ENCODE data around the gene UBE3A. TPM values are rescaled to one million over a fixed set of nuclear protein-coding genes. Genes with fewer than 3 reads are reported as not detected.

The UBE3A gene
- total RNA-seq, 1 experiment from 2014 or later: 102 TPM

DNA sequence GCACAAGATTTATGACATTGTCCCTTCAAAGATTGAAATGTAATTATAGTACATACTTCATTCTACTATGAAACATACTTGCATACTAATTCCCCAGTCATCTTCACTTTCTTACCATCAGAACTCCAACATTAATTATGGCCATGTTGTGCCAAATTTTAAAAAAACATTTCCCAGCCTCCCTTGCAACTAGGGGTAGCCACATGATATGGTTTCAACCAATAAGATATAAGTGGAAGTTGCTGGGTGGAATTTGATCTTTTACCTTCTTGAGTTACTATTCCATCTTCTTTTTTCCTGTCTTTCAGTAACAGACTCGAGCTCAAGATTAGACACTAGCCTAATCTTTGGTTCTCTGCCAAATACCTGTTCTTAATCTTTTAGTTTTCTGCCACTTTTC is 25.6 kb upstream of the UBE3A start:
- Histone ChIP-seq H3K27ac (ENCODE audit: low read length) (no peak overlapping the region), H3K4me1 (ENCODE audit: control insufficient read depth, insufficient read depth, low read length) (no peaks in the 10 kb centered on the region), H3K36me3 (ENCODE audit: control insufficient read depth, insufficient read depth, low read length) (no peaks in the 10 kb centered on the region), H3K4me3 (ENCODE audit: low read depth in 2 of 2, low read length in 2 of 2) (no peak overlapping the region), H3K27me3 (ENCODE audit: control insufficient read depth, insufficient read depth, low read length) (no peaks in the 10 kb centered on the region), H3K9me3 (ENCODE audit: control insufficient read depth, insufficient read depth, low read depth, low read length) (no peaks in the 10 kb centered on the region)
- POLR2A ChIA-PET: no interaction called here
- intact Hi-C loops (cut with micrococcal nuclease; ENCODE audit: unreplicated experiment): loop anchor here (10.0 kb wide), 1 partner anchor 60 kb away; no protein-coding TSS in a partner anchor
- in situ Hi-C loops (cut with HindIII; ENCODE audit: low pct_unique_long_range_greater_than_20kb, low sequenced_read_pairs): no loop called here
- TF ChIP-seq SIN3A (IDR thresholded peaks at IDR 0.05; ENCODE audit: borderline replicate concordance, insufficient read depth, low read depth, low read length) (no peak), REST (IDR thresholded peaks at IDR 0.05; ENCODE audit: insufficient read depth in 1 of 2, low read depth in 2 of 2, low read length in 1 of 2) (no peak), TCF7L2 (IDR thresholded peaks at IDR 0.05; ENCODE audit: low read depth, low read length) (no peak), POLR2AphosphoS5 (IDR thresholded peaks at IDR 0.05; ENCODE audit: low read depth, low read length) (no peak)
- TF ChIP-seq, protein P1, sequence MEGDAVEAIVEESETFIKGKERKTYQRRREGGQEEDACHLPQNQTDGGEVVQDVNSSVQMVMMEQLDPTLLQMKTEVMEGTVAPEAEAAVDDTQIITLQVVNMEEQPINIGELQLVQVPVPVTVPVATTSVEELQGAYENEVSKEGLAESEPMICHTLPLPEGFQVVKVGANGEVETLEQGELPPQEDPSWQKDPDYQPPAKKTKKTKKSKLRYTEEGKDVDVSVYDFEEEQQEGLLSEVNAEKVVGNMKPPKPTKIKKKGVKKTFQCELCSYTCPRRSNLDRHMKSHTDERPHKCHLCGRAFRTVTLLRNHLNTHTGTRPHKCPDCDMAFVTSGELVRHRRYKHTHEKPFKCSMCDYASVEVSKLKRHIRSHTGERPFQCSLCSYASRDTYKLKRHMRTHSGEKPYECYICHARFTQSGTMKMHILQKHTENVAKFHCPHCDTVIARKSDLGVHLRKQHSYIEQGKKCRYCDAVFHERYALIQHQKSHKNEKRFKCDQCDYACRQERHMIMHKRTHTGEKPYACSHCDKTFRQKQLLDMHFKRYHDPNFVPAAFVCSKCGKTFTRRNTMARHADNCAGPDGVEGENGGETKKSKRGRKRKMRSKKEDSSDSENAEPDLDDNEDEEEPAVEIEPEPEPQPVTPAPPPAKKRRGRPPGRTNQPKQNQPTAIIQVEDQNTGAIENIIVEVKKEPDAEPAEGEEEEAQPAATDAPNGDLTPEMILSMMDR (IDR thresholded peaks at IDR 0.05): no peak
- ATAC-seq (no peak), DNase-seq (ENCODE audit: low read depth, low spot score) (no peak)
- BruUV-seq (replicated peaks): no TSS peak
- CTCF ChIA-PET: no interaction called here

DNA sequence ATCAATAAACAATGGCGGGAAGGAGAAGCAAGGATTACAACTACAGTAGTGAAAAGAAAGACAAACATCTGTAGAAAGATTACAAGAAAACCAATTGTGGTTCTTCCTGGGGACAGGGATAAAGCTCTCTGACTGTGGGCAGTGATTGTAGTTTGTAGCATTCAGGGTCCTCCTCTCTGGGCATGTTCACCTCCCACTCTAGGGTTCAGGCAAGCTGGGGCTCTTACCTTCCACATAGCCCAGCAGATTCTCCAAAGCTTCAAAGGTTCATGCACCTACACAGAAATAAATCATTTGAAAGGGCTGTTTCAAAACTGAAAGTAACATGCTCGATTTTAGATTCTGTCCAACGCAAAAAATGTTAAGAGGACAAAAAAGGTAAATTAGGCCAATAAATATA is 17.4 kb upstream of the UBE3A start:
- CTCF ChIA-PET: no interaction called here
- DNase-seq (ENCODE audit: low read depth, low spot score) (no peak), ATAC-seq (no peak)
- no peak overlapping the region for H3K4me3 ChIP-seq (ENCODE audit: low read depth in 2 of 2, low read length in 2 of 2)
- H3K9me3 ChIP-seq (ENCODE audit: control insufficient read depth, insufficient read depth, low read depth, low read length): peaks cover 6% of the 10 kb centered on the region; the same call in 1 of the 2 replicates
- H3K27ac ChIP-seq (ENCODE audit: low read length): no peak overlapping the region
- intact Hi-C loops (cut with micrococcal nuclease; ENCODE audit: unreplicated experiment): no loop called here
- TF ChIP-seq TCF7L2 (IDR thresholded peaks at IDR 0.05; ENCODE audit: low read depth, low read length) (no peak), POLR2AphosphoS5 (IDR thresholded peaks at IDR 0.05; ENCODE audit: low read depth, low read length) (no peak), REST (IDR thresholded peaks at IDR 0.05; ENCODE audit: insufficient read depth in 1 of 2, low read depth in 2 of 2, low read length in 1 of 2) (no peak), SIN3A (IDR thresholded peaks at IDR 0.05; ENCODE audit: borderline replicate concordance, insufficient read depth, low read depth, low read length) (no peak)
- TF ChIP-seq, protein P1 (IDR thresholded peaks at IDR 0.05): no peak
- no TSS peak for BruUV-seq (replicated peaks)
- in situ Hi-C loops (cut with HindIII; ENCODE audit: low pct_unique_long_range_greater_than_20kb, low sequenced_read_pairs): no loop called here
- POLR2A ChIA-PET: no interaction called here
- no peaks in the 10 kb centered on the region for H3K27me3 ChIP-seq (ENCODE audit: control insufficient read depth, insufficient read depth, low read length)
- H3K4me1 ChIP-seq (ENCODE audit: control insufficient read depth, insufficient read depth, low read length): no peaks in the 10 kb centered on the region
- no peaks in the 10 kb centered on the region for H3K36me3 ChIP-seq (ENCODE audit: control insufficient read depth, insufficient read depth, low read length)

Data from Panc1 (cell line).